Measurements from ENCODE around the gene MYD88. TPM values are rescaled to one million over a fixed set of nuclear protein-coding genes. Genes with fewer than 3 reads are reported as not detected.

The MYD88 gene
- total RNA-seq, 3 donors from 2014 or later, result 39.5 to 81.7 (median 72.4) TPM

- ATAC-seq (no peak), DNase-seq (peak in 2 of 3 donors; percentile 19 to 40)
- intact Hi-C loops (cut with DNase I, micrococcal nuclease), result no loop called here
- H3K4me3 ChIP-seq, result no peak overlapping the region
- H3K36me3 ChIP-seq (ENCODE audit: low read depth), result no peaks in the 10 kb centered on the region
- no peaks in the 10 kb centered on the region for H3K9me3 ChIP-seq
- H3K4me1 ChIP-seq (ENCODE audit: low read depth), result no peaks in the 10 kb centered on the region
- no peak for TF ChIP-seq CTCF (IDR thresholded peaks at IDR 0.05)
These were observed 24.2 kb upstream of the MYD88 start for GRCh38 chr3:38114052-38114874.

GRCh38 chr3:38114875-38115644 is 23.4 kb upstream of the MYD88 start:
- H3K4me3 ChIP-seq, result no peak overlapping the region
- no peak for TF ChIP-seq CTCF (IDR thresholded peaks at IDR 0.05)
- intact Hi-C loops (cut with DNase I, micrococcal nuclease), result no loop called here
- DNase-seq (peak in 1 of 3 donors; percentile 18), ATAC-seq (no peak)
- H3K9me3 ChIP-seq, result no peaks in the 10 kb centered on the region
- no peaks in the 10 kb centered on the region for H3K36me3 ChIP-seq (ENCODE audit: low read depth)
- H3K4me1 ChIP-seq (ENCODE audit: low read depth), result no peaks in the 10 kb centered on the region

- Histone ChIP-seq H3K4me1 (ENCODE audit: low read depth) (no peaks in the 10 kb centered on the region), H3K36me3 (ENCODE audit: low read depth) (no peaks in the 10 kb centered on the region), H3K4me3 (no peak overlapping the region), H3K9me3 (no peaks in the 10 kb centered on the region)
- DNase-seq (peak in 1 of 3 donors; percentile 19), ATAC-seq (no peak)
- TF ChIP-seq CTCF (IDR thresholded peaks at IDR 0.05), result no peak
- intact Hi-C loops (cut with DNase I, micrococcal nuclease), result no loop called here
These were observed 22.6 kb upstream of the MYD88 start for GRCh38 chr3:38115645-38116427.

- intact Hi-C loops (cut with DNase I, micrococcal nuclease), result no loop called here
- no peak overlapping the region for H3K4me3 ChIP-seq
- no peaks in the 10 kb centered on the region for H3K9me3 ChIP-seq
- ATAC-seq (peak; percentile 41), DNase-seq (peak in 2 of 3 donors; percentile 37 to 42)
- no peak for TF ChIP-seq CTCF (IDR thresholded peaks at IDR 0.05)
- H3K36me3 ChIP-seq (ENCODE audit: low read depth), result no peaks in the 10 kb centered on the region
- no peaks in the 10 kb centered on the region for H3K4me1 ChIP-seq (ENCODE audit: low read depth)
These were observed 21.8 kb upstream of the MYD88 start for GRCh38 chr3:38116471-38117162.

- intact Hi-C loops (cut with DNase I, micrococcal nuclease), result no loop called here
- Histone ChIP-seq H3K4me3 (no peak overlapping the region), H3K9me3 (no peaks in the 10 kb centered on the region), H3K36me3 (ENCODE audit: low read depth) (no peaks in the 10 kb centered on the region), H3K4me1 (ENCODE audit: low read depth) (no peaks in the 10 kb centered on the region)
- TF ChIP-seq CTCF (IDR thresholded peaks at IDR 0.05), result no peak
- peak; percentile 50 for ATAC-seq
- DNase-seq, result peak in 2 of 3 donors; percentile 50
These were observed 21.2 kb upstream of the MYD88 start for GRCh38 chr3:38117163-38117716.
